NCI-H2107 treated with DMSO at 0.1 percent for 48 hours (cell line): ENCODE measurements around the gene GPSM3.
A peak's percentile ranks its signal among the peaks of the same experiment; 100 is the strongest.
"Not testable (repeated sequence)": the region's sequence is repeated elsewhere in the genome, so short reads cannot be mapped to it uniquely, and the experiment has no call there.

Experiments
- DNase-seq: peaks from one replicate; lab custom pipeline; 2025; ENCODE audit not compliant: unreplicated experiment; lab: John Stamatoyannopoulos, UW

GPSM3 gene

DNA sequence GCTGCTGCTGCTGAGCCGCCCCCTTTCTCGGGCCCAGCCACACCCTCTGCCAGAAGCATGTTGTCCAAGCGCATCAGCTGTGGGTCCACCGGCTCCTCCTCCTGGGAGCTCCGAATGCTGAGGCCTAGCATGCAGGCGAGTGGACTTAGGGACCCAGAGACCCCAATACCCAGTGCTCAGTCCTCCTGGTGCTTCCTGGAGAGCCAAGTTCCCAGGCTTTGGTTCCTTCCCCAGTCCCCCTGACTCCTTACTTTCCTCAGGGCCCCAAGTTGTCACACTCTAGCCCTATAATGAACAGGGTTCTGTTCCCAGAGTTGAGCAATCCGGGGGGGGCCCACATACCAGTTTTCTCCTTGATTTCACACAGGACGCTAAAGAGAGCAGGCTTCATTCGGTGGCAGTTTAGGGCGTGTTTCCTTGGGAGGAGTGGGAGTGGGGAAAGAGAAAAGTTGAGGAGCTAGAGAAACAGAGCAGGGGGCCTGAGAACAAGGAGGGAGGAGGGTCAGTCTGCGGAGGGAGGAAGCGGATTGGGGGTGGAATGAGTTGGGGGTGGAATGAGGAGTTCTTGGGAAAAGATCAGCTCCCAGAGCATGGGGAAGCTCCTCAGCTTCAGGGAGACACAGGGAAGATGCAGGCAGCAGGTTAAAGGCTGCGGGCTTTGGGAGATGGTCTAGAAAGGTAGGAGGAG, 3.9 kb downstream of the GPSM3 start:
- no peak for DNase-seq

DNA sequence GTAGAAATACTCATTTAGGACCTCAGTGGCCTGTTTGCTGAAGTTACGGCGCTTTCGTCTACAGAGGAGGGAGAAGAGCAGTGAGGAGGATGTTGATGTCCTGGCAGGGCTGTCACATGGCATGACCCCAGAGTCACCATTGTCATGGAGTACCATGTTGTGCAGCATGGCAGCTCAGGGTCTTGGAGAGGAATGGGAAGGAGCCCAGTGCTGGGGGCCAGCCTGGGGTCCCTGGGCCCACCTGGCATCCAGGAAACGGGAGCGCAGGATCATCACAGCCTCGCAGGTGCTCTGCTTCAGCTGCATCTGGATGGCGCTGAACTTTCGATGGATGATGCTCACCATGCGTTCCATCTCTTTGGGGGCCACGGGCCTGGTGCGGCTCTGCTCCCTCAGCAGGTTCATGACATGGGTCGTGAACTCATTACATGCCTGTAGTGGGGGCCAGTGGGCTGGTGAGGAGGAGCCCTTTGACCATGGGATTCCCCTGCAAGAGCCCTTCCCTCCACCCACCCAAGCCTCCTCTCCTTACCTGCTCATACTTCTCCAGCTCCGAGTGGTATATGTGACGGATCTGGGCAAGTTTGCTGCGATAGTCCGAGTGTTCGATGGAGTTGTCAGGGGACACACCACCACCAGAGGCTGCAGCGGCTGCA, 4.6 kb downstream of the GPSM3 start:
- not testable (repeated sequence) for DNase-seq

DNA sequence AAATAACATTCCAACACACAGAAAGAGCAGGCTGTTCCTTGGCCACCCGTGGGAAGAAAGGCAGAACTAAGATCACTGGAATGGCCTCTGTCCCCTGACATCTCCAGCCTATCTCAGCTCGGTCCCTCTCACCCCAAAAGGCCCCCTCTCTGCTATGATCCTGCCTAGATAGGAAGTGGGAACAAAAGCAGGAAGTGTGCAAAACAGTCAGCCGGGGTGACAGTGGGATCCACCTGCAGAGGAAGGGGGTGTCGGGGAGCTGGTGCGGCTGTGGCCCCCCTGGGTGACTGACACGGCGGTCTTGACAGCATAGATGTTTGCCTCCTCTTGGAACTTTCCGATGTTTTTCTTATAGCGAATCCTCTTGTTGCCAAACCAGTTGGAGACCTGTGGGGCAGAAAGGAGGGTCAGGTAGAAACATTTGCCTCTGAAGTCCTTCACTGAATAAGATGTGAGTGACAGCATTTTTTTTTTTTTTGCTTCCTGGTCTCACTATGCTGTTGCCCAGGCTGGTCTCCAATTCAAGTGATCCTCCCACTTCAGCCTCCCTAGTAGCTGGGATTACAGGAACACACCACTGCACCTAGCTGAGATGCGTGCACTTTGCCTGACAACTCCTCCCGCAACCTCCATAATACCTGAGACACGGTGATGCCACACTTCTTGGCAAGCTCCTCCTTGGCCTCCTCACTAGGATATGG, 5.3 kb downstream of the GPSM3 start:
- no peak for DNase-seq

DNA sequence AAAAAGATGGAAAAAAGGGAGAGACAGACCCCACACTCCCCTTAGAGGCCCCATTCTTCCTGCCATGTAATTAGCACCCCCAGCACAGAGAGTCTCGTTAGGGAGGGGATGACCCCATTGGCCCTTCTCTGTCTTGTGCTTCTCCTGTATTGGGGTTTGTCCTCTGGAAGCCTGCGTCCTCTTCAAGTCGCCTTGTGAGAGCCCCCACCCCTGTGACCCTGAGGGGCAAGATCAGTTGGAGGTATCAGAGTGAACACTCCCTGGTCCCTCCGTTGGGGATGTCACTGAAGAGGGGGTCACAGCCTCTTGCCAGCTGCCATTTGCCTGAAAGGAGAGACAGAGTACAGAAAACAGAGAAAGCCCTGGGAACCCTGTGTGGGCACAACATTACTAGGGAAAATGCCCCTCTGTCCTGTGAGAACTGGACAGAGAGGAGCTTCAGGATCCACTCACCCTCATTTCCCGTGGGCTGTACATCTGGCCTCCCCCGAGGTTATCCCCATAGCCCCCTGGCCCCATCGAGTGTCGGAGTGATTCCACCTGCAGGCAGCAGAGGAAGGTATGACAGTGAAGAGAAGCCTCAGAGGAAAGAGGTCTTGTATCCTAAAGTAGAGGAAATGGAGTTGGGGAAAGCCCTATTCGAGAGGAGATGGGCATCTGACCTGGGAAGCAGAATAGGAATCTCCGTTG, 6.1 kb downstream of the GPSM3 start:
- not testable (repeated sequence) for DNase-seq

DNA sequence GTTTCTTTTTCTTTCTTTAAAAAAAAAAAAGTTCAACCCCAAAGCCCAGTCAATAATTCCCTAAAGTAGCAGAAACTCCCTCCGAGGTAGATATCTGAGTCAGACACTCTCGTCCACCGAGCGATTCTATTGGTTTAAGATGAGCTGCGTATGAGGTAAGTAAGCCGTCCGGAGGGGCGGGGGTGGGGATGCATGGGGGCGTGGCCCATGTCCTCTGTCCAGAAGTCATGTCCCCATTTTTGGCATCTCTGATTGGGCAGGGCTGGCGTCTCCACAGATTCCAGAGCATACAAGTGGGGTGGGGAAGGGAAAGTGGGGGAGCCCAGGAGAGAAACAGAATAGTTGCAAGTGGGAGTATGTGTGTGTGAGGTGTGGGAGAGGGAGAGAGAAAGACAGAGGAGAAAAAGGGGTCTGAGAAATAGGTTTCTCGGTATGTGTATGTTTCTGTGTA, 6.7 kb downstream of the GPSM3 start:
- DNase-seq, result not testable (repeated sequence)

DNA sequence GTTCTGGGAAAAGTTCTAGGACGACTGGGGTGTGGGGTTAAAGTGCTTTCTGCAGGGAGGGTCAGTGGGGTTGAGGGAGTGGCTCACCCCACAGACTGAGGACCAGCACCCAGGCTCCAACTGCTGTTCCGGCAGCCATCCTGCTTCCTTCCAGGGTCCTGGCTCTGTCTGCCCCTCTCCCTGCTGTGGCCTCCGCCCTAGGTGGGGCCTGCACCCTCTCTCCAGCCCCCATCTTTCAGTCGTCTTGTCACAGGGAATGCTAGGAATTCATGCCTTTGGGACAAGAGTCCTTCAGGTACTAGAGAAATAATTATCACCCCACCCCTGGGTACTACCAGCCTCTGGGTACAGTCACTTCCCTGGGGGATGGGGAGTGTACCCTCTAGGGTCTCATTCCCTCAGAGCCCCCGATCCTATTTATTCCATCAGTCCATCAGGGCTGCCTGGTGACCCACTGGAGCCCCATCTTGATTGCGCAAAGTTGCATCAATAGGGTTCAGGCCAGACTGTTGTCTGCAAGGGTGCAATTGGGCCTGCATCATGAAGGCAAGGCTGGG, 8.3 kb downstream of the GPSM3 start, which contains the start of gene AGER:
AGER (minus strand) TSS at position 170 of the 557 bp plus-strand sequence; CDS start at position 139, 31 bp downstream.
- DNase-seq, result no peak

DNA sequence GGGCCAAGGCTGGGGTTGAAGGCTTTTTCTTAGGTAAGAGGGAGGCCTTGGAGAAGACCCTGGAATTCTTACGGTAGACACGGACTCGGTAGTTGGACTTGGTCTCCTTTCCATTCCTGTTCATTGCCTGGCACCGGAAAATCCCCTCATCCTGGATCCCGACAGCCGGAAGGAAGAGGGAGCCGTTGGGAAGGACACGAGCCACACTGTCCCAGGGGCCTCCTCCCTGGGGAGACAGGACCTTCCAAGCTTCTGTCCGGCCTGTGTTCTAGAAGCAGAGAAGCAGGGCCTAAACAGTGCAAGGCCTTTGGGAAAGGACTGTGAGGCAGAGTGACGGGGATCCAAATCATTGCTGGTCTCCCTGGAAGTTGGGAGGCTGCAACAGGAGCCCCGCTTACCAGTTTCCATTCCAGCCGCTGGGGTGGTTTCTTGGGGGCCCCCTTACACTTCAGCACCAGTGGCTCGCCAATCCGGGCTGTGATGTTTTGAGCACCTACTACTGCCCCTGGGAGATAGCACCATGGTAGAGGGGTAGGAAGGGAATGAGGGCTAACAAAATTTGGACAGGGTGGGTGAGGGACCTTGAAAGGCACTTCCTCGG, 8.9 kb downstream of the GPSM3 start:
- no peak for DNase-seq

DNA sequence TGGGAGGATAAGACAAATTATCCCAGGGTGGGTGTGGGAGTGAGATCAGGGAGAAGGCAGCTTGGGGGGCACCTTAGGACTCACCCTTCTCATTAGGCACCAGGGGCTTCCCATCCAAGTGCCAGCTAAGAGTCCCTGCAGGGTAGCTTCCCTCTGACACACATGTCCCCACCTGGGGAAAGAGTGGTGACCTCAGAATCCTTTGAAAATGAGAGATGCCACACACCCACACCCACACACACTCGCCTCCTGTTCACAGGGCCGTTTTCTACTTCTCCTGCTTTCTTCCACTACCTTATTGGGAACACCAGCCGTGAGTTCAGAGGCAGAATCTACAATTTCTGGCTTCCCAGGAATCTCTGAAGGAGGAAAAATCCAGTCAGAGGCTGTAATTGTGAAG, 9.4 kb downstream of the GPSM3 start:
- no peak for DNase-seq

DNA sequence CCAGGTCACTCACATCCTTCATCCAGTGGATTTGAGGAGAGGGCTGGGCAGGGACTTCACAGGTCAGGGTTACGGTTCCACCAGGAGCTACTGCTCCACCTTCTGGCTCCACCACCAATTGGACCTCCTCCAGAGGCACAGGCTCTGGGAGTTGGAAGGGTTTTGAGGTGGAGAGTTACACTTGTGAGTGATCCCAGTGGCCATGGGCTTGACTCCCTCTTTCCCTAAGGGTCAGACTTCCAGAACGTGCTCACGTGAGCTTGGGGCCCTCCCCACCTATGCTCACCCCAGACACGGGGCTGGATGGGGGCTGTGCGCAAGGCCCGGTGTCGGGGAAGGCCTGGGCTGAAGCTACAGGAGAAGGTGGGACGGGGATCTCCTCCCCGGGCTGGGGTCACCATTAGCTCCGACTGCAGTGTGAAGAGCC, 9.9 kb downstream of the GPSM3 start:
- no peak for DNase-seq

DNA sequence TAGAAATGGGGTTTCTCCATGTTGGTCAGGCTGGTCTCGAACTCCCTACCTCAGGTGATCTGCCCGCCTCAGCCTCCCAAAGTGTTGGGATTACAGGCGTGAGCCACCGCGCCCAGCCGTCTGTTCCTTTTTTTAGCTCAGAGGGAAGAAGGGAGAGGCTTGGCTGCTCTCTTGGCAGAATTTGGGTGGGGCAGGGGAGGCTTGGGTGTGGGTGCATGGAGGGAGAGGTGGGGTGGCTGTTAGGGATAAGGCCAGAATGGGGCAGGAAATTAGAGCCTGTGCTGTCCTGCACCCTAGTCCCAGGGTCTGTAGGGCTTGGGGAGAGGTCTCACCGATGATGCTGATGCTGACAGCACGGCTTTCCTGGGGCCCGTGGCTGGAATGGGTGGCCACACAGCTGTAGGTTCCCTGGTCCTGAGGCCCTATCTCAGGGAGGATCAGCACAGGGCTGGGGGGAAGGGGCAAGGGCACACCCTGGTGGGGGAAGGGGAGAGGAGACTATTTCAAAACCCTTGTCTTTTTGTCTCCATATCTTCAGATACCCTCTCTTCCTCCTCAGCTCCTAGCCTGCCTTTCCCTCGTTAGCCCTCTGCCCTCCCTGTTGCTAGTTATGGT, 10.4 kb downstream of the GPSM3 start:
- DNase-seq, result no peak

DNA sequence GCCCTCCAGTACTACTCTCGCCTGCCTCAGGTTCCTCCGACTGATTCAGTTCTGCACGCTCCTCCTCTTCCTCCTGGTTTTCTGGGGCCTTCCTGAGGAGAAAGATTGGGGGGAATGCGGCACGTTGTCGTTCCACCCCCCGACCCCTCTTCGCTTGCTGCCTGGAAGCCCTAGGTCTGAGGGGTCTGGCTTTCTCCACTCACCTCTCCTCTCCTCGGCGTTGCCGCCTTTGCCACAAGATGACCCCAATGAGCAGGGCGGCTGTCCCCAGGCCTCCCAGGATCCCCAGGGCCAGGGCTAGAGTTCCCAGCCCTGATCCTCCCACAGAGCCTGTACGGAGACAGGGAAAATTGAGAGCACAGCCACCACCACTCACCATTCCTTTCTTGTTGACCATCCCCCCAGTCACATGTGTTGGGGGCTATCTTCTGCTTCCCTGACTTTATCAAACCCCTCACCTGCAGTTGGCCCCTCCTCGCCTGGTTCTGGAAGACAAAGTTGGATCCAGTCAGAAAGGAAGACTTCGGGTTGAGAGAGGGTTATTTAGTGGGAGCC, 11.2 kb downstream of the GPSM3 start:
- no peak for DNase-seq

DNA sequence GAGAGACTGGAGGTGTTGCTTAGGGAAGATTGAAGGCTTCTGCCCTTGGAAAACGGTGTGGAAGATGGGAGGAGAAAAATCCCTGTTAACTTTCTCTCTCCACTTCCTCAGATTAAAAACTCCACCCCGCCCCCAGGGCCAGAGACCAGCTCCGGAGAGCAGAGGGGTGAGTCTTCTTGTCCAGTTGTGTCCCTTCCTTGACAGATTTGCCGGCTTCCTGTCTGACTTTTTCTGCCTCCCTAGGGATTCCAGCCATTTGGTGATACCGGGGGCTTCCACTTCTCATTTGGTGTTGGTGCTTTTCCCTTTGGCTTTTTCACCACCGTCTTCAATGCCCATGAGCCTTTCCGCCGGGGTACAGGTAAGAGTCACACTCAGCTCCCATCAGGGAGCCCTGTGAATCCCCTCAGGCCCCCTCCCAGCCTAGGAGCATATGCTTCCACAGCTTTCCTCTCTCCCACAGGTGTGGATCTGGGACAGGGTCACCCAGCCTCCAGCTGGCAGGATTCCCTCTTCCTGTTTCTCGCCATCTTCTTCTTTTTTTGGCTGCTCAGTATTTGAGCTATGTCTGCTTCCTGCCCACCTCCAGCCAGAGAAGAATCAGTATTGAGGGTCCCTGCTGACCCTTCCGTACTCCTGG, 12.6 kb downstream of the GPSM3 start:
- no peak for DNase-seq

DNA sequence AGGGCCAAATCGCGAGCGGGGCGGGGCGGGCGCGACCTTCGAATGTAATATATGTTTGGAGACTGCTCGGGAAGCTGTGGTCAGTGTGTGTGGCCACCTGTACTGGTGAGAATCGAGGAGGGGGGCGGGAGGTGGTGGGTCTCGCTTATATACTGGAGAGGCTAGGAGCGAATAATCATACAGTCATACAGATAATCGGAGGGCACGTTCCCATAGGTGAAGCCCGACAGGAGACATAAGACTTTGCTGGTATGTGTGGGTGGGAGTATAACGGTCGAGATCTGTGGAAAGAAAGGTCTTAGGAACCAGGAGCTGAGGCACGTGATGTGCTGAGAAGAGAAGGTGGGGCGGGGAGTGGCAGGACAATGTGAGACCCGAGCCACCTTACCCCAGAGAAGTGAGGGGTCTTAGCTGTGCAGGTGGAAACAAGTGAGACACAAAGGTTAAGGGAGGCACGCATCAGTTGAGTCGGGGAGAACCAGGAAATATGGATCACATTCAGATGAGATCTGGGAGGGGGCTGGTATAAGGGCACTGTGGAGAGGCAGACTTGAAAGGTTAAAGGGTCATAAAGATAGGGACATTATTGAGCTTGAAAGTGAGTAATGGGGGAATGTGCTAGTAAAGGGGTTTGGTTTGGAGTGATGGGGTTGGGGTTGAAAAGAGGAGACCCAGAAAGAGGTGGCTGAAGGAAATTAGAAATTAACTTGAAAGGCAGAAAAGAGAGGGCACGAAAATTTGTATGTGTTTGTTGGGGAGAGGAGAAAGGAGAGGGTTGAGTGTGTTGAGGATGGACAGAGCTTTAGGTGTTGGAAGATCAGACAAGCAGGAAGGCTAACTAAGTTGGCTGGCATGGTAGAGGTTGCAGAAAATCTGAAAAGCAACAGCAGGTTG, 13.6 kb downstream of the GPSM3 start:
- DNase-seq, result no peak

DNA sequence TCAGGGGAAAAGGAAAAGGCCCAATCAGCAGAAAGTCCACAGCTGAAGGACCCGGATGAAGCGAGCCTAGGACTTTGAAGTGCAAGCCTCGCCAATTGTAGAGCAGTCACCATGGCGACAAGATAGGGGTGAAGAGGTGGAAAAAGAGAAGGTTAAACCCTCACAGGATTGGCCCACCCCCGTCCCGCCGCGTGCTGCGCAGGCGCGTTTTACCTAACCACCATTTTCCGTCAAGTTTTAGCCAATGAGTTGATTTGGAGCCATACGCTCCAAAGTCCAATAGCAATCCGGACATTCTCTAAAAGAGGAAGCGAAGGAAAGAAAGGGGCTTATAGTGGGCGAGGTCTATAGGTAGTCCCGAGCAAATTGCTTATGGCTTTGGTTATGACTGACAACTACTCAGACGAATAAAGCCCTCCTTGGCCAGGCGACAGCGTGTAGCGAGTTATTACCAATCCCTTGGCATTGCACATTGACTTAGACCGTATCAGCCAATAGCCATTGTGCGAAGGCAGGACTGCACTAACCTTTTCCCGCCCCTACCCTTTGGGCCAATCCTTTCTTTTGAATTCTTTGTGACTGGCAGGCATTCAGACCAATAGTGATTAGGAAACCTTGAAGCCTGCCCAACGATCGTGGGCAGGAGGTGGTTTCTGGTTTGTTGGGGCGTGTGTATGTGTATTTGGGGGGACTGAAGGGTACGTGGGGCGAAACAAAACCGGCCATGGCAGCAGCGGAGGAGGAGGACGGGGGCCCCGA, 14.5 kb downstream of the GPSM3 start, which contains the start of gene RNF5:
RNF5 (plus strand) TSS at position 618 of the 759 bp plus-strand sequence; CDS start at position 725, 107 bp downstream.
- peak; percentile 96 for DNase-seq

DNA sequence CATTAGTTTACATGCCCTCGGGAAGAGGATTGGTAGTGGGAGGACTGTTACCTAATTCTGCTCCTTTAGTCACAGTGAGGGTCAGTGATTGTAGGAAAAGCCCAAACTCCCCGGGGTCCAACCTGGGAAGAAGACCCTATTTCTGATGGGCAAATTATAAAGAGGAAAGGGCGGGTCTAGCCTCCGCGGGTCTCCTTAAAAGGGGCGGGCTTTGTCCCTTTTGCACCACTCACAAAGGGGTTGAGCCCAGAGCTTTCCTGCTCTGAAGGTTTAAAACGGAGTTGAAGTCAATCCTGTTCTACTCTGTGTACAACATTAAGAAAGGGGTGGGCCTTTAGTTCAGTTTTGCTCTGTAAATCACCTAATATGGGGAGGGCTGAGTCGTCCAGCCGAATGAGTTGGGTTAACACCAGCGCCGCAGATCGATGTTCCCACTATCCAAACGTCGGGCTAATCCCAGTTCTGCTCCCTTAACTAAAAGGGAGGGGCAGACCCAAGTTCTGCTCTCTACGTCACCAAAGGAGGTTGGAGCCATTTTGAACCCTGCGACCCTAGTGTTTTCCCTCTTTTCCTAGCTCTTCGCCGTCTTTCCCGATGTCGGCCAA, 15.2 kb downstream of the GPSM3 start:
- DNase-seq, result peak; percentile 45

DNA sequence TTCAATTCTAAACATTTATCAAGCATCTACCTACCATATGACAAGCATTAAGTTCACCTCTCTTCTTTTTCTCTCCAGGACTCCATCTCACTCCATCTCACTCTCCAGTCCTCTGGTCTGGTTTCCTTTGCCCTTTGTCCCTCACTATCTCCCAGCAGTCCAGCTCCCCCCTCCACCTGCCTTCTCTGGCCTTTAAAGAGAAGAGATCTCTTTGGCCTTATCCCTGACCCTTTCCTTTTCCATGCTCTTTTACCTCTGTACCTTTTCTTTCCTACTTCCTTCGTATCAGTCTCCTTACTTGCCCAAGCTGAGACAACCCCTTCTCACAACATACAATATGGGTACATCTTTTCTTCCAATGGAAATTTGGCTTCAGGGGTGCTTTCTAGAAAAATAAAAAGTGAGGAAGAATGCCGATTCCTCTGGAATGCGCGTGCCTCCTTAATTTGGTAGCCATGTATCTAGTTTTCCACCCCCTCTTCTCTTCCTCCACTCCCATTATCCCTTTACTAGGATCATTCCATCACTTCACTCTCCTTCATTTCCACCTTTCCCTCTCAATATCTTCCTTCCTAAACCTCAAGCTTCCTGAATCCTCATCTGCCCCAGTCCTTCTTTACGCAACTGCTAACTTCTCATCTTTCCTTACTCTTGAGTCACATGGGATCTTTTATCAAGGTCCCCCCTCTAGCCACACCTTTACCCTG, 15.8 kb downstream of the GPSM3 start:
- no peak for DNase-seq
